NCI-H226 (cell line): ENCODE results near the gene TIRAP.
"Not testable (repeated sequence)": the region's sequence is repeated elsewhere in the genome, so short reads cannot be mapped to it uniquely, and the experiment has no call there.

Source experiments
- DNase-seq: peaks from one replicate; pipeline ENCODE4 v3.0.0-alpha.2; 2015

The TIRAP gene

GRCh38 chr11:126290887-126291286 is 8.0 kb downstream of the TIRAP start:
- no peak for DNase-seq

GRCh38 chr11:126293726-126294125 is 10.8 kb downstream of the TIRAP start:
- no peak for DNase-seq

GRCh38 chr11:126297004-126297403 is 14.1 kb downstream of the TIRAP start:
- DNase-seq = no peak

- DNase-seq = peak; percentile 90
Measured at GRCh38 chr11:126303623-126304456, 20.9 kb downstream of the TIRAP start, which contains the start of gene DCPS. DCPS (plus strand) TSS chr11:126304060; CDS start chr11:126304081, 21 bp downstream.

GRCh38 chr11:126304457-126305075 is 21.7 kb downstream of the TIRAP start:
- DNase-seq = no peak

- DNase-seq = no peak
Measured at GRCh38 chr11:126305699-126306098, 22.8 kb downstream of the TIRAP start.

- no peak for DNase-seq
Measured at GRCh38 chr11:126307706-126308105, 24.8 kb downstream of the TIRAP start.

- DNase-seq = no peak
Measured at GRCh38 chr11:126308271-126308671, 25.4 kb downstream of the TIRAP start.

- DNase-seq = not testable (repeated sequence)
Measured at GRCh38 chr11:126308771-126309170, 25.9 kb downstream of the TIRAP start.

GRCh38 chr11:126310200-126310991 is 27.5 kb downstream of the TIRAP start:
- DNase-seq = peak; percentile 20

- no peak for DNase-seq
Measured at GRCh38 chr11:126310992-126311310, 28.1 kb downstream of the TIRAP start.

GRCh38 chr11:126311401-126312291 is 28.8 kb downstream of the TIRAP start:
- no peak for DNase-seq

GRCh38 chr11:126312961-126313360 is 30.1 kb downstream of the TIRAP start:
- DNase-seq = no peak

- no peak for DNase-seq
Measured at GRCh38 chr11:126313826-126314225, 30.9 kb downstream of the TIRAP start.

- no peak for DNase-seq
Measured at GRCh38 chr11:126317432-126317755, 34.5 kb downstream of the TIRAP start.

GRCh38 chr11:126317756-126318573 is 35.1 kb downstream of the TIRAP start:
- DNase-seq = peak; percentile 44

GRCh38 chr11:126318574-126319373 is 35.9 kb downstream of the TIRAP start:
- DNase-seq = peak; percentile 60

GRCh38 chr11:126319374-126319740 is 36.5 kb downstream of the TIRAP start:
- no peak for DNase-seq

- no peak for DNase-seq
Measured at GRCh38 chr11:126322996-126323395, 40.1 kb downstream of the TIRAP start.

- no peak for DNase-seq
Measured at GRCh38 chr11:126327281-126328000, 44.5 kb downstream of the TIRAP start.
